Stomach (tissue), 9 donors: ENCODE data around the gene GNAS-AS1. TPM values are rescaled to one million over a fixed set of nuclear protein-coding genes. Genes with fewer than 3 reads are reported as not detected.

ENCODE experiments used
- DNase-seq, 2 donors: peaks; one replicate each; pipeline versions ENCODE4 v3.0.0 to v3.0.0-alpha.2; 2013 to 2019
- H3K27ac ChIP-seq, 5 donors: fragments of 200-600 bp in 4 of 5; sonication (generic) in 4 of 5; one replicate each; pipeline ENCODE4 v1.5.1; 2013 to 2019; ENCODE audit warnings: mild to moderate bottlenecking in 1 of 5, moderate library complexity in 1 of 5
- H3K27me3 ChIP-seq, 3 donors: fragments of 200-600 bp; sonication (generic); one replicate each; pipeline ENCODE4 v1.5.1; 2017 to 2019; ENCODE audit warnings: mixed run types in 1 of 3
- H3K36me3 ChIP-seq, 4 donors: fragments of 200-600 bp; sonication (generic); 1 replicate in 3 of 4; 2 replicates in 1 of 4; pipeline ENCODE4 v1.5.1; 2016 to 2019
- H3K4me1 ChIP-seq, 4 donors: fragments of 200-600 bp; sonication (generic); one replicate each; pipeline ENCODE4 v1.5.1; 2016 to 2019
- H3K4me3 ChIP-seq, 4 donors: fragments of 200-600 bp; sonication (generic) in 3 of 4; one replicate each; pipeline ENCODE4 v1.5.1; 2016 to 2019; ENCODE audit warnings: mild to moderate bottlenecking in 1 of 4
- H3K9me3 ChIP-seq, 4 donors: fragments of 200-600 bp; sonication (generic); one replicate each; pipeline ENCODE4 v1.5.1; 2016 to 2019
- CTCF ChIP-seq, 7 experiments: fragments of 450-650 bp in 4 of 7; fragments of 200-600 bp in 3 of 7; sonication (generic) in 3 of 7; IDR thresholded peaks; one replicate each; pipeline ENCODE4 v1.5.1; 2016 to 2019; ENCODE audit warnings: antibody characterized with exemption in 7 of 7, control low read depth in 2 of 7, mild to moderate bottlenecking in 1 of 7
- EP300 ChIP-seq: sonication (generic); formaldehyde crosslinking; IDR thresholded peaks from one replicate; pipeline ENCODE4 v1.6.1; 2017; ENCODE audit warnings: antibody characterized with exemption
- POLR2A ChIP-seq, 4 donors: fragments of 450-650 bp; IDR thresholded peaks; one replicate each; pipeline ENCODE4 v1.6.1; 2016; ENCODE audit warnings: antibody characterized with exemption in 4 of 4, control low read depth in 2 of 4, mild to moderate bottlenecking in 1 of 4, moderate library complexity in 1 of 4
- POLR2AphosphoS5 ChIP-seq, 3 donors: sonication (generic); formaldehyde crosslinking; IDR thresholded peaks; one replicate each; pipeline ENCODE4 v1.6.1; 2016; ENCODE audit warnings: antibody characterized with exemption in 3 of 3
- WGBS, 5 donors: extraction: QIAGEN DNeasy Blood & Tissue Kit in 3 of 5; methylation state at CpG; one replicate each; pipeline versions ENCODE4 v1.1.5 to v1.1.7; 2013 to 2018; 5-methylcytosine and 5-hydroxymethylcytosine counted together
- intact Hi-C: fragments of 100-400 bp; cut with DNase I; formaldehyde crosslinking; loops from one replicate; pipeline ENCODE4 v1.15.1; 2023; ENCODE audit warnings: low total_unique reads
- polyA plus RNA-seq, 3 donors: library from polyadenylated mRNA; stranded (reverse); fragments of 200-250 nt; gene quantifications; one replicate each; pipeline ENCODE4 v1.2.3, GENCODE V29; 2013
- small RNA-seq, 4 donors: library from RNA; depleted of rRNA; stranded (forward); fragments of <200 nt; gene quantifications; one replicate each; pipeline ENCODE3, GENCODE V24; 2016
- total RNA-seq, 5 donors: library from RNA; depleted of rRNA; stranded (reverse); fragments of >200 nt; gene quantifications; one replicate each; pipeline versions ENCODE4 v1.1.0 to v1.2.3, GENCODE V29; 2014 to 2016
- donor health status: healthy with polysubstance abuse.
- donor health status: Bipolar disorder and iron deficiency.
- donor health status: healthy.

Gene GNAS-AS1
- total and polyA plus RNA-seq, 8 donors = 0.15 to 45.5 (median 1.8) TPM; not detected in 4

- TF ChIP-seq POLR2AphosphoS5 (IDR thresholded peaks at IDR 0.05) (no peak), CTCF (IDR thresholded peaks at IDR 0.05) (no peak), POLR2A (IDR thresholded peaks at IDR 0.05) (no peak), EP300 (no peak)
- Histone ChIP-seq H3K27me3 (peaks cover 0 to 75% (median 0%) of the 10 kb centered on the region in 3 donors), H3K27ac (no peak overlapping the region), H3K4me1 (no peaks in the 10 kb centered on the region), H3K36me3 (no peaks in the 10 kb centered on the region), H3K4me3 (no peak overlapping the region), H3K9me3 (no peaks in the 10 kb centered on the region)
- intact Hi-C loops = no loop called here
- no peak for DNase-seq
- WGBS, 5 donors = 49 to 64% (median 60%) methylated on average over 6 of the region's 6 CpGs
Measured at GRCh38 chr20:58772786-58773185, 77.9 kb downstream of the GNAS-AS1 start.

Small RNAs within 50 kb of the gene (small RNA-seq; reads per million reads assigned to genes)
- gene MIR298 (0 reads per million in 4 donors), gene RF02127 (0 reads per million in 4 donors), gene RF02128 (0 reads per million in 4 donors), gene RF02130 (0 reads per million in 4 donors), gene RF02131 (0 reads per million in 4 donors)

Other genes starting within 250 kb of the GNAS-AS1 start
- gene STX16, start 199.6 kb downstream of the GNAS-AS1 start, total RNA-seq = 100 to 1,000 TPM in 2 of 5 donors, 10 to 100 TPM in 3; 30.4 to 179 (median 79.0) TPM
- 10 to 100 TPM; 12.8 to 38.0 (median 14.8) TPM for gene STX16, start 199.6 kb downstream of the GNAS-AS1 start, polyA plus RNA-seq
- gene NPEPL1, start 158.1 kb downstream of the GNAS-AS1 start, total RNA-seq = 100 to 1,000 TPM in 2 of 5 donors, 10 to 100 TPM in 3; 29.7 to 134 (median 60.7) TPM
- gene NPEPL1, start 158.1 kb downstream of the GNAS-AS1 start, polyA plus RNA-seq = 10 to 100 TPM; 15.3 to 36.2 (median 27.8) TPM
- gene GNAS, start 1.8 kb upstream of the GNAS-AS1 start, total RNA-seq = 1,000 to 10,000 TPM in 1 of 5 donors, 100 to 1,000 TPM in 4; 306 to 1,010 (median 502) TPM
- 100 to 1,000 TPM; 794 to 911 (median 842) TPM for gene GNAS, start 1.8 kb upstream of the GNAS-AS1 start, polyA plus RNA-seq
- gene NELFCD, start 130.4 kb upstream of the GNAS-AS1 start, total RNA-seq = 10 to 100 TPM; 20.9 to 59.5 (median 41.1) TPM
- 10 to 100 TPM; 34.7 to 47.5 (median 41.4) TPM for gene NELFCD, start 130.4 kb upstream of the GNAS-AS1 start, polyA plus RNA-seq
- 100 to 1,000 TPM in 1 of 5 donors, 10 to 100 TPM in 4; 35.3 to 134 (median 56.9) TPM for gene CTSZ, start 156.4 kb upstream of the GNAS-AS1 start, total RNA-seq
- 10 to 100 TPM; 41.7 to 59.1 (median 55.5) TPM for gene CTSZ, start 156.4 kb upstream of the GNAS-AS1 start, polyA plus RNA-seq
- under 1 TPM in 1 of 5 donors, not detected in 4; 0.55 TPM for gene TUBB1, start 168.5 kb upstream of the GNAS-AS1 start, total RNA-seq
- under 1 TPM in 2 of 3 donors, not detected in 1; 0.03 to 0.12 TPM for gene TUBB1, start 168.5 kb upstream of the GNAS-AS1 start, polyA plus RNA-seq
- gene ATP5F1E, start 181.4 kb upstream of the GNAS-AS1 start, total RNA-seq = 100 to 1,000 TPM in 1 of 5 donors, 10 to 100 TPM in 4; 20.4 to 101 (median 27.4) TPM
- gene ATP5F1E, start 181.4 kb upstream of the GNAS-AS1 start, polyA plus RNA-seq = 10 to 100 TPM; 56.4 to 78.5 (median 71.5) TPM
- gene PRELID3B, start 191.9 kb upstream of the GNAS-AS1 start, total RNA-seq = 100 to 1,000 TPM in 1 of 5 donors, 10 to 100 TPM in 4; 35.7 to 322 (median 72.7) TPM
- 10 to 100 TPM; 20.0 to 65.8 (median 31.3) TPM for gene PRELID3B, start 191.9 kb upstream of the GNAS-AS1 start, polyA plus RNA-seq